Thyroid gland (tissue), 4 donors: Measurements from ENCODE around the gene GLYATL1B. TPM values are rescaled to one million over a fixed set of nuclear protein-coding genes. Genes with fewer than 3 reads are reported as not detected.
A peak's percentile ranks its signal among the peaks of the same experiment; 100 is the strongest.
"Not testable (repeated sequence)": the region's sequence is repeated elsewhere in the genome, so short reads cannot be mapped to it uniquely, and the experiment has no call there.

Source experiments
- DNase-seq, 2 donors: peaks; one replicate each; pipeline ENCODE4 v3.0.0-alpha.2; 2019
- H3K27ac ChIP-seq, 3 donors: fragments of 200-600 bp; sonication (generic); 1 replicate in 2 of 3; 2 replicates in 1 of 3; pipeline ENCODE4 v1.5.1; 2016 to 2019; ENCODE audit warnings: mild to moderate bottlenecking in 1 of 3, moderate library complexity in 1 of 3
- H3K27me3 ChIP-seq: fragments of 200-600 bp; sonication (generic); one replicate; pipeline ENCODE4 v1.5.1; 2019
- H3K36me3 ChIP-seq, 2 donors: fragments of 200-600 bp; sonication (generic); one replicate each; pipeline ENCODE4 v1.5.1; 2016 to 2019
- H3K4me1 ChIP-seq, 2 donors: fragments of 200-600 bp; sonication (generic); one replicate each; pipeline ENCODE4 v1.5.1; 2017 to 2019
- H3K4me3 ChIP-seq, 3 donors: fragments of 200-600 bp; sonication (generic); replicated peaks in 1 of 3; 1 replicate in 2 of 3; 2 replicates in 1 of 3; pipeline ENCODE4 v1.5.1; 2016; ENCODE audit warnings: mild to moderate bottlenecking in 1 of 3
- H3K9me3 ChIP-seq: fragments of 200-600 bp; sonication (generic); one replicate; pipeline ENCODE4 v1.5.1; 2017
- CTCF ChIP-seq, 6 experiments: fragments of 200-600 bp in 3 of 6; fragments of 450-650 bp in 3 of 6; sonication (generic) in 3 of 6; IDR thresholded peaks; one replicate each; pipeline ENCODE4 v1.5.1; 2016 to 2019; ENCODE audit warnings: antibody characterized with exemption in 6 of 6, mild to moderate bottlenecking in 2 of 6, inconsistent platforms in 1 of 6, moderate library complexity in 1 of 6
- POLR2A ChIP-seq, 2 donors: fragments of 450-650 bp; IDR thresholded peaks; one replicate each; pipeline ENCODE4 v1.6.1; 2017; ENCODE audit warnings: antibody characterized with exemption in 2 of 2, mild to moderate bottlenecking in 2 of 2, moderate library complexity in 1 of 2
- WGBS, 2 donors: methylation state at CpG; one replicate each; pipeline ENCODE4 v1.1.5; 2017; 5-methylcytosine and 5-hydroxymethylcytosine counted together
- intact Hi-C: fragments of 100-400 bp; cut with DNase I; formaldehyde crosslinking; loops from one replicate; pipeline ENCODE4 v1.15.1; 2023
- total RNA-seq, 4 donors: library from RNA; depleted of rRNA; stranded (reverse); fragments of >200 nt; gene quantifications; one replicate each; pipeline ENCODE4 v1.2.3, GENCODE V29; 2016

Gene GLYATL1B
- total RNA-seq, 4 donors from 2014 or later = not detected

- WGBS, 2 donors = 12 to 21% methylated on average over 17 to 20 of the region's 20 CpGs
Observed at GRCh38 chr11:59135648-59136461, 49.7 kb downstream of the GLYATL1B start.

GRCh38 chr11:59136551-59136950, 50.4 kb downstream of the GLYATL1B start:
- WGBS, 2 donors = 83 to 88% methylated on average over 6 of the region's 6 CpGs
- not testable (repeated sequence) for H3K27me3 ChIP-seq, H3K9me3 ChIP-seq, H3K4me3 ChIP-seq, H3K4me1 ChIP-seq, H3K36me3 ChIP-seq, DNase-seq, H3K27ac ChIP-seq
- intact Hi-C loops = loop anchor here (5.0 kb wide), 1 partner anchor 84 kb away; no protein-coding TSS in a partner anchor

More at GRCh38 chr11:59135648-59136461, 49.7 kb downstream of the GLYATL1B start:
- peaks cover 0 to 5% of the 10 kb centered on the region in 2 donors for H3K4me1 ChIP-seq
- H3K27me3 ChIP-seq = no peaks in the 10 kb centered on the region
- no peak overlapping the region for H3K27ac ChIP-seq
- intact Hi-C loops = loop anchor here (5.0 kb wide), 1 partner anchor 84 kb away; no protein-coding TSS in a partner anchor
- TF ChIP-seq CTCF (IDR thresholded peaks at IDR 0.05) = peak; percentile 87 to 100 (median 93)
- no peak for TF ChIP-seq POLR2A (IDR thresholded peaks at IDR 0.05)
- no peaks in the 10 kb centered on the region for H3K9me3 ChIP-seq
- H3K4me3 ChIP-seq = no peak overlapping the region
- DNase-seq = peak; percentile 81 to 85
- H3K36me3 ChIP-seq = no peaks in the 10 kb centered on the region

- no peak overlapping the region for H3K27ac ChIP-seq
- no peaks in the 10 kb centered on the region for H3K27me3 ChIP-seq
- no peaks in the 10 kb centered on the region for H3K9me3 ChIP-seq
- TF ChIP-seq CTCF (IDR thresholded peaks at IDR 0.05) (no peak), POLR2A (IDR thresholded peaks at IDR 0.05) (no peak)
- WGBS, 2 donors = 94 to 98% methylated on average over 17 of the region's 17 CpGs
- no peaks in the 10 kb centered on the region for H3K36me3 ChIP-seq
- H3K4me1 ChIP-seq = peaks cover 0 to 9% of the 10 kb centered on the region in 2 donors
- intact Hi-C loops = loop anchor here (5.0 kb wide), 1 partner anchor 85 kb away; no protein-coding TSS in a partner anchor
- no peak overlapping the region for H3K4me3 ChIP-seq
- DNase-seq = no peak
Observed at GRCh38 chr11:59137190-59137589, 51.1 kb downstream of the GLYATL1B start.

- Histone ChIP-seq H3K36me3 (no peaks in the 10 kb centered on the region), H3K27ac (no peak overlapping the region), H3K9me3 (no peaks in the 10 kb centered on the region), H3K27me3 (no peaks in the 10 kb centered on the region), H3K4me3 (no peak overlapping the region), H3K4me1 (peaks cover 4 to 11% of the 10 kb centered on the region in 2 donors)
- WGBS, 2 donors = 67 to 87% methylated on average over 2 of the region's 2 CpGs
- no peak for DNase-seq
- intact Hi-C loops = loop anchor here (5.0 kb wide), 1 partner anchor 86 kb away; no protein-coding TSS in a partner anchor
- TF ChIP-seq POLR2A (IDR thresholded peaks at IDR 0.05) = no peak
- no peak for TF ChIP-seq CTCF (IDR thresholded peaks at IDR 0.05)
Observed at GRCh38 chr11:59138643-59139042, 52.5 kb downstream of the GLYATL1B start.

GRCh38 chr11:59141191-59141590, 55.1 kb downstream of the GLYATL1B start:
- no peak for TF ChIP-seq CTCF (IDR thresholded peaks at IDR 0.05)
- no peak for TF ChIP-seq POLR2A (IDR thresholded peaks at IDR 0.05)
- intact Hi-C loops = no loop called here
- Histone ChIP-seq H3K27ac (no peak overlapping the region), H3K4me3 (no peak overlapping the region), H3K27me3 (no peaks in the 10 kb centered on the region), H3K9me3 (no peaks in the 10 kb centered on the region), H3K4me1 (peaks cover 19 to 20% of the 10 kb centered on the region in 2 donors), H3K36me3 (no peaks in the 10 kb centered on the region)
- DNase-seq = no peak
- 95 to 97% methylated on average over 4 of the region's 4 CpGs for WGBS, 2 donors
